ENCODE data around the gene PDF. TPM values are rescaled to one million over a fixed set of nuclear protein-coding genes. Genes with fewer than 3 reads are reported as not detected.
"Not testable (repeated sequence)": the region's sequence is repeated elsewhere in the genome, so short reads cannot be mapped to it uniquely, and the experiment has no call there.

The PDF gene
- total and polyA plus RNA-seq, 4 donors: 3.6 to 6.0 (median 4.9) TPM

GRCh38 chr16:69302301-69302700 is 28.1 kb downstream of the PDF start:
- Histone ChIP-seq H3K27ac (ENCODE audit: low read depth in 1 of 2, low read length in 2 of 2) (no peak overlapping the region), H3K4me1 (ENCODE audit: control insufficient read depth in 1 of 2, insufficient read depth in 2 of 2, low read length in 2 of 2) (no peaks in the 10 kb centered on the region)
- intact Hi-C loops (cut with DNase I): no loop called here

GRCh38 chr16:69301861-69302260 is 28.5 kb downstream of the PDF start:
- Histone ChIP-seq H3K4me1 (ENCODE audit: control insufficient read depth in 1 of 2, insufficient read depth in 2 of 2, low read length in 2 of 2) (no peaks in the 10 kb centered on the region), H3K9me3 (ENCODE audit: control insufficient read depth, low read length) (no peaks in the 10 kb centered on the region), H3K27me3 (ENCODE audit: control insufficient read depth in 1 of 2, insufficient read depth in 2 of 2, low read length in 1 of 2) (no peaks in the 10 kb centered on the region), H3K4me3 (ENCODE audit: low read length in 2 of 2) (no peak overlapping the region), H3K36me3 (ENCODE audit: control insufficient read depth in 1 of 2, insufficient read depth in 2 of 2, low read length in 1 of 2) (peaks cover 0 to 7% of the 10 kb centered on the region in 2 donors), H3K27ac (ENCODE audit: low read depth in 1 of 2, low read length in 2 of 2) (no peak overlapping the region)
- 66 to 82% methylated on average over 4 of the region's 4 CpGs for WGBS, 2 donors
- intact Hi-C loops (cut with DNase I): no loop called here
- DNase-seq (peak in 1 of 2 donors; percentile 51), ATAC-seq (ENCODE audit: low FRiP score) (no peak)

More at GRCh38 chr16:69302301-69302700, 28.1 kb downstream of the PDF start:
- no peak for DNase-seq
- no peak for ATAC-seq (ENCODE audit: low FRiP score)
- H3K36me3 ChIP-seq (ENCODE audit: control insufficient read depth in 1 of 2, insufficient read depth in 2 of 2, low read length in 1 of 2): peaks cover 0 to 7% of the 10 kb centered on the region in 2 donors
- WGBS, 2 donors: 91 to 95% methylated on average over 4 of the region's 4 CpGs
- H3K9me3 ChIP-seq (ENCODE audit: control insufficient read depth, low read length): no peaks in the 10 kb centered on the region
- H3K4me3 ChIP-seq (ENCODE audit: low read length in 2 of 2): no peak overlapping the region
- H3K27me3 ChIP-seq (ENCODE audit: control insufficient read depth in 1 of 2, insufficient read depth in 2 of 2, low read length in 1 of 2): no peaks in the 10 kb centered on the region

GRCh38 chr16:69301187-69301586 is 29.2 kb downstream of the PDF start:
- peaks cover 0 to 7% of the 10 kb centered on the region in 2 donors for H3K36me3 ChIP-seq (ENCODE audit: control insufficient read depth in 1 of 2, insufficient read depth in 2 of 2, low read length in 1 of 2)
- no peaks in the 10 kb centered on the region for H3K4me1 ChIP-seq (ENCODE audit: control insufficient read depth in 1 of 2, insufficient read depth in 2 of 2, low read length in 2 of 2)
- WGBS, 2 donors: 47 to 53% methylated on average over 1 of the region's 1 CpG
- DNase-seq: no peak
- H3K4me3 ChIP-seq (ENCODE audit: low read length in 2 of 2): no peak overlapping the region
- no peaks in the 10 kb centered on the region for H3K27me3 ChIP-seq (ENCODE audit: control insufficient read depth in 1 of 2, insufficient read depth in 2 of 2, low read length in 1 of 2)
- ATAC-seq (ENCODE audit: low FRiP score): no peak
- intact Hi-C loops (cut with DNase I): no loop called here
- no peaks in the 10 kb centered on the region for H3K9me3 ChIP-seq (ENCODE audit: control insufficient read depth, low read length)
- no peak overlapping the region for H3K27ac ChIP-seq (ENCODE audit: low read depth in 1 of 2, low read length in 2 of 2)

GRCh38 chr16:69298261-69298660 is 32.1 kb downstream of the PDF start:
- Histone ChIP-seq H3K4me3 (ENCODE audit: low read length in 2 of 2) (no peak overlapping the region), H3K27me3 (ENCODE audit: control insufficient read depth in 1 of 2, insufficient read depth in 2 of 2, low read length in 1 of 2) (no peaks in the 10 kb centered on the region), H3K27ac (ENCODE audit: low read depth in 1 of 2, low read length in 2 of 2) (no peak overlapping the region), H3K4me1 (ENCODE audit: control insufficient read depth in 1 of 2, insufficient read depth in 2 of 2, low read length in 2 of 2) (no peaks in the 10 kb centered on the region), H3K9me3 (ENCODE audit: control insufficient read depth, low read length) (no peaks in the 10 kb centered on the region), H3K36me3 (ENCODE audit: control insufficient read depth in 1 of 2, insufficient read depth in 2 of 2, low read length in 1 of 2) (peaks cover 0 to 7% of the 10 kb centered on the region in 2 donors)
- DNase-seq: no peak
- no peak for ATAC-seq (ENCODE audit: low FRiP score)
- 94 to 99% methylated on average over 4 of the region's 4 CpGs for WGBS, 2 donors
- intact Hi-C loops (cut with DNase I): no loop called here

GRCh38 chr16:69296771-69297170 is 33.6 kb downstream of the PDF start:
- H3K4me3 ChIP-seq (ENCODE audit: low read length in 2 of 2); DNase-seq; ATAC-seq (ENCODE audit: low FRiP score); H3K9me3 ChIP-seq (ENCODE audit: control insufficient read depth, low read length); H3K27ac ChIP-seq (ENCODE audit: low read depth in 1 of 2, low read length in 2 of 2); H3K36me3 ChIP-seq (ENCODE audit: control insufficient read depth in 1 of 2, insufficient read depth in 2 of 2, low read length in 1 of 2); H3K4me1 ChIP-seq (ENCODE audit: control insufficient read depth in 1 of 2, insufficient read depth in 2 of 2, low read length in 2 of 2); H3K27me3 ChIP-seq (ENCODE audit: control insufficient read depth in 1 of 2, insufficient read depth in 2 of 2, low read length in 1 of 2); intact Hi-C loops (cut with DNase I): not testable (repeated sequence)
- 97 to 99% methylated on average over 7 of the region's 7 CpGs for WGBS, 2 donors

GRCh38 chr16:69294051-69294450 is 36.3 kb downstream of the PDF start:
- 86 to 95% methylated on average over 1 of the region's 1 CpG for WGBS, 2 donors
- Histone ChIP-seq H3K27me3 (ENCODE audit: control insufficient read depth in 1 of 2, insufficient read depth in 2 of 2, low read length in 1 of 2) (no peaks in the 10 kb centered on the region), H3K4me3 (ENCODE audit: low read length in 2 of 2) (no peak overlapping the region), H3K4me1 (ENCODE audit: control insufficient read depth in 1 of 2, insufficient read depth in 2 of 2, low read length in 2 of 2) (no peaks in the 10 kb centered on the region), H3K36me3 (ENCODE audit: control insufficient read depth in 1 of 2, insufficient read depth in 2 of 2, low read length in 1 of 2) (peaks cover 0 to 1% of the 10 kb centered on the region in 2 donors), H3K27ac (ENCODE audit: low read depth in 1 of 2, low read length in 2 of 2) (no peak overlapping the region), H3K9me3 (ENCODE audit: control insufficient read depth, low read length) (no peaks in the 10 kb centered on the region)
- ATAC-seq (ENCODE audit: low FRiP score) (no peak), DNase-seq (no peak)
- intact Hi-C loops (cut with DNase I): no loop called here

GRCh38 chr16:69293401-69293800 is 37.0 kb downstream of the PDF start:
- ATAC-seq (ENCODE audit: low FRiP score) (no peak), DNase-seq (no peak)
- intact Hi-C loops (cut with DNase I): no loop called here
- no peaks in the 10 kb centered on the region for H3K4me1 ChIP-seq (ENCODE audit: control insufficient read depth in 1 of 2, insufficient read depth in 2 of 2, low read length in 2 of 2)
- no peaks in the 10 kb centered on the region for H3K27me3 ChIP-seq (ENCODE audit: control insufficient read depth in 1 of 2, insufficient read depth in 2 of 2, low read length in 1 of 2)
- no peaks in the 10 kb centered on the region for H3K36me3 ChIP-seq (ENCODE audit: control insufficient read depth in 1 of 2, insufficient read depth in 2 of 2, low read length in 1 of 2)
- 75 to 80% methylated on average over 3 of the region's 3 CpGs for WGBS, 2 donors
- no peaks in the 10 kb centered on the region for H3K9me3 ChIP-seq (ENCODE audit: control insufficient read depth, low read length)
- H3K4me3 ChIP-seq (ENCODE audit: low read length in 2 of 2): no peak overlapping the region
- H3K27ac ChIP-seq (ENCODE audit: low read depth in 1 of 2, low read length in 2 of 2): no peak overlapping the region

GRCh38 chr16:69291657-69292056 is 38.7 kb downstream of the PDF start:
- WGBS, 2 donors: 86 to 89% methylated on average over 9 of the region's 9 CpGs

GRCh38 chr16:69286941-69287713 is 43.3 kb downstream of the PDF start:
- H3K36me3 ChIP-seq (ENCODE audit: control insufficient read depth in 1 of 2, insufficient read depth in 2 of 2, low read length in 1 of 2): no peaks in the 10 kb centered on the region
- DNase-seq (peak; percentile 75 to 84), ATAC-seq (ENCODE audit: low FRiP score) (peak; percentile 83)
- H3K27me3 ChIP-seq (ENCODE audit: control insufficient read depth in 1 of 2, insufficient read depth in 2 of 2, low read length in 1 of 2): no peaks in the 10 kb centered on the region
- intact Hi-C loops (cut with DNase I): loop anchor here (2.0 kb wide), 1 partner anchor 136 kb away; no protein-coding TSS in a partner anchor
- no peak overlapping the region for H3K27ac ChIP-seq (ENCODE audit: low read depth in 1 of 2, low read length in 2 of 2)
- H3K4me3 ChIP-seq (ENCODE audit: low read length in 2 of 2): no peak overlapping the region
- no peaks in the 10 kb centered on the region for H3K9me3 ChIP-seq (ENCODE audit: control insufficient read depth, low read length)
- peaks cover 0 to 2% of the 10 kb centered on the region in 2 donors for H3K4me1 ChIP-seq (ENCODE audit: control insufficient read depth in 1 of 2, insufficient read depth in 2 of 2, low read length in 2 of 2)
- 17% methylated on average over 13 of the region's 13 CpGs for WGBS, 2 donors

More at GRCh38 chr16:69291657-69292056, 38.7 kb downstream of the PDF start:
- H3K4me1 ChIP-seq (ENCODE audit: control insufficient read depth in 1 of 2, insufficient read depth in 2 of 2, low read length in 2 of 2); ATAC-seq (ENCODE audit: low FRiP score); intact Hi-C loops (cut with DNase I); H3K27ac ChIP-seq (ENCODE audit: low read depth in 1 of 2, low read length in 2 of 2); H3K9me3 ChIP-seq (ENCODE audit: control insufficient read depth, low read length); DNase-seq; H3K27me3 ChIP-seq (ENCODE audit: control insufficient read depth in 1 of 2, insufficient read depth in 2 of 2, low read length in 1 of 2); H3K36me3 ChIP-seq (ENCODE audit: control insufficient read depth in 1 of 2, insufficient read depth in 2 of 2, low read length in 1 of 2); H3K4me3 ChIP-seq (ENCODE audit: low read length in 2 of 2): not testable (repeated sequence)
